ENCODE measurements around the gene SBK1. TPM values are rescaled to one million over a fixed set of nuclear protein-coding genes. Genes with fewer than 3 reads are reported as not detected.
A peak's percentile ranks its signal among the peaks of the same experiment; 100 is the strongest.

The SBK1 gene
- total RNA-seq, 4 donors from 2014 or later, result 0.09 to 0.38 (median 0.12) TPM; not detected in 1

GRCh38 chr16:28280881-28281836, 11.2 kb upstream of the SBK1 start:
- DNase-seq (ENCODE audit: low spot score), result no peak
- TF ChIP-seq CTCF (IDR thresholded peaks at IDR 0.05), result no peak
- no peak for ATAC-seq (ENCODE audit: low FRiP score)

GRCh38 chr16:28282045-28282444, 10.3 kb upstream of the SBK1 start:
- ATAC-seq (ENCODE audit: low FRiP score) (no peak), DNase-seq (ENCODE audit: low spot score) (no peak)
- no peak for TF ChIP-seq CTCF (IDR thresholded peaks at IDR 0.05)

GRCh38 chr16:28283173-28283572, 9.2 kb upstream of the SBK1 start:
- no peak for ATAC-seq (ENCODE audit: low FRiP score)
- no peak for DNase-seq (ENCODE audit: low spot score)
- TF ChIP-seq CTCF (IDR thresholded peaks at IDR 0.05), result no peak

- DNase-seq (ENCODE audit: low spot score) (no peak), ATAC-seq (ENCODE audit: low FRiP score) (peak; percentile 37)
- no peak for TF ChIP-seq CTCF (IDR thresholded peaks at IDR 0.05)
Observed at GRCh38 chr16:28283798-28284577, 8.3 kb upstream of the SBK1 start.

- TF ChIP-seq CTCF (IDR thresholded peaks at IDR 0.05), result no peak
- DNase-seq (ENCODE audit: low spot score) (no peak), ATAC-seq (ENCODE audit: low FRiP score) (no peak)
Observed at GRCh38 chr16:28285649-28286048, 6.7 kb upstream of the SBK1 start.

- ATAC-seq (ENCODE audit: low FRiP score) (no peak), DNase-seq (ENCODE audit: low spot score) (no peak)
- no peak for TF ChIP-seq CTCF (IDR thresholded peaks at IDR 0.05)
Observed at GRCh38 chr16:28288114-28288513, 4.2 kb upstream of the SBK1 start.
